22Rv1 (cell line): Measurements from ENCODE around the gene CHMP2A.

Source experiments
- CTCF ChIP-seq: fragments of 450-650 bp; IDR thresholded peaks from 2 replicates; pipeline ENCODE4 v1.5.1; 2017; ENCODE audit warnings: mild to moderate bottlenecking
- ZFX ChIP-seq: fragments of 450-650 bp; IDR thresholded peaks from 2 replicates; pipeline ENCODE4 v1.6.1; 2017; ENCODE audit warnings: antibody characterized with exemption, borderline replicate concordance

GRCh38 chr19:58586133-58586765 is 31.3 kb upstream of the CHMP2A start:
- TF ChIP-seq CTCF (no peak), ZFX (no peak)
